CD4-positive, alpha-beta T cell treated with Interleukin-10 for 1 hour (primary cell): ENCODE measurements around the gene C3orf52.

ENCODE experiments used
- DNase-seq: peaks from one replicate; pipeline ENCODE4 v3.0.0-alpha.2; 2020

The C3orf52 gene

GRCh38 chr3:112119962-112120836 lies 34.0 kb downstream of the C3orf52 start:
- DNase-seq: peak; percentile 28

GRCh38 chr3:112121577-112122547 lies 35.7 kb downstream of the C3orf52 start:
- no peak for DNase-seq

GRCh38 chr3:112122870-112123269 lies 36.7 kb downstream of the C3orf52 start:
- DNase-seq: no peak

- DNase-seq: no peak
Measured at GRCh38 chr3:112123548-112123947, 37.4 kb downstream of the C3orf52 start.

- DNase-seq: no peak
Measured at GRCh38 chr3:112124907-112125607, 38.9 kb downstream of the C3orf52 start.

GRCh38 chr3:112126511-112126911 lies 40.3 kb downstream of the C3orf52 start:
- DNase-seq: peak; percentile 32

- DNase-seq: peak; percentile 29
Measured at GRCh38 chr3:112127522-112128494, 41.6 kb downstream of the C3orf52 start.

- peak; percentile 84 for DNase-seq
Measured at GRCh38 chr3:112128843-112129727, 42.9 kb downstream of the C3orf52 start.

GRCh38 chr3:112129925-112130637 lies 43.9 kb downstream of the C3orf52 start:
- DNase-seq: no peak

- no peak for DNase-seq
Measured at GRCh38 chr3:112130638-112130993, 44.4 kb downstream of the C3orf52 start.

GRCh38 chr3:112131111-112131510 lies 44.9 kb downstream of the C3orf52 start:
- peak; percentile 19 for DNase-seq

- DNase-seq: no peak
Measured at GRCh38 chr3:112132088-112132487, 45.9 kb downstream of the C3orf52 start.

GRCh38 chr3:112132554-112132953 lies 46.4 kb downstream of the C3orf52 start:
- peak; percentile 36 for DNase-seq

GRCh38 chr3:112132975-112133448 lies 46.8 kb downstream of the C3orf52 start, which contains the start of gene GCSAM:
Gene GCSAM (minus strand): TSS chr3:112133248. CDS start chr3:112133120, 128 bp downstream.
- peak; percentile 88 for DNase-seq

GRCh38 chr3:112133626-112134334 lies 47.6 kb downstream of the C3orf52 start:
- DNase-seq: no peak

- peak; percentile 75 for DNase-seq
Measured at GRCh38 chr3:112134335-112135124, 48.3 kb downstream of the C3orf52 start.

- DNase-seq: no peak
Measured at GRCh38 chr3:112136046-112136445, 49.9 kb downstream of the C3orf52 start.
